HG02759 (cell line): ENCODE results near the gene TLN1.

Experiments used
- ATAC-seq: cut with Tn5 transposase; IDR thresholded peaks from one replicate; pipeline ENCODE4 v1.9.1; 2021; ENCODE audit warnings: mild to moderate bottlenecking, moderate library complexity; ENCODE audit not compliant: unreplicated experiment

Gene TLN1

GRCh38 chr9:35686222-35687203 is 45.5 kb downstream of the TLN1 start:
- no peak for ATAC-seq

- no peak for ATAC-seq
These were observed 46.5 kb downstream of the TLN1 start for GRCh38 chr9:35685506-35685905.

GRCh38 chr9:35684921-35685320 is 47.1 kb downstream of the TLN1 start:
- no peak for ATAC-seq

- no peak for ATAC-seq
These were observed 48.7 kb downstream of the TLN1 start for GRCh38 chr9:35683323-35683722.

- ATAC-seq: no peak
These were observed 49.3 kb downstream of the TLN1 start for GRCh38 chr9:35682520-35683315.

- no peak for ATAC-seq
These were observed 49.9 kb downstream of the TLN1 start for GRCh38 chr9:35682051-35682450.

- ATAC-seq: no peak
These were observed 50.5 kb downstream of the TLN1 start for GRCh38 chr9:35681341-35682002.

GRCh38 chr9:35680331-35681105 is 51.5 kb downstream of the TLN1 start:
- no peak for ATAC-seq

GRCh38 chr9:35679766-35680330 is 52.1 kb downstream of the TLN1 start:
- no peak for ATAC-seq

GRCh38 chr9:35679091-35679490 is 52.9 kb downstream of the TLN1 start:
- no peak for ATAC-seq

- no peak for ATAC-seq
These were observed 56.1 kb downstream of the TLN1 start for GRCh38 chr9:35675732-35676392.

GRCh38 chr9:35675204-35675603 is 56.8 kb downstream of the TLN1 start:
- no peak for ATAC-seq

GRCh38 chr9:35674025-35674361 is 58.0 kb downstream of the TLN1 start:
- no peak for ATAC-seq

- no peak for ATAC-seq
These were observed 58.6 kb downstream of the TLN1 start, which contains the start of gene CA9 for GRCh38 chr9:35673132-35674024. TSS of gene CA9 (plus strand) at chr9:35673928. CDS start at chr9:35673960, 32 bp downstream.

GRCh38 chr9:35669331-35670145 is 62.5 kb downstream of the TLN1 start:
- ATAC-seq: no peak

- ATAC-seq: no peak
These were observed 64.1 kb downstream of the TLN1 start for GRCh38 chr9:35667939-35668338.

- no peak for ATAC-seq
These were observed 65.4 kb downstream of the TLN1 start for GRCh38 chr9:35666549-35666948.

- no peak for ATAC-seq
These were observed 66.0 kb downstream of the TLN1 start for GRCh38 chr9:35666045-35666444.
